ENCODE results near the gene CNTRL.

GRCh38 chr9:121179930-121180681 lies 105.4 kb downstream of the CNTRL start:
- no peak for TF ChIP-seq POLR2A (IDR thresholded peaks at IDR 0.05; ENCODE audit: low read depth, low read length)
- no peak for TF ChIP-seq SPI1 (IDR thresholded peaks at IDR 0.05; ENCODE audit: low read depth, low read length)
- no peak for TF ChIP-seq TAF1 (IDR thresholded peaks at IDR 0.05; ENCODE audit: low read depth, low read length)
- no peak for TF ChIP-seq POLR2AphosphoS5 (IDR thresholded peaks at IDR 0.05; ENCODE audit: low read depth, low read length)
- no peak for TF ChIP-seq PAX5 (IDR thresholded peaks at IDR 0.05; ENCODE audit: insufficient read depth, low read length, severe bottlenecking)
